Spleen (tissue), 11 donors: ENCODE data around the gene CKMT1A. TPM values are rescaled to one million over a fixed set of nuclear protein-coding genes. Genes with fewer than 3 reads are reported as not detected.
"Not testable (repeated sequence)": the region's sequence is repeated elsewhere in the genome, so short reads cannot be mapped to it uniquely, and the experiment has no call there.

Experiments
- DNase-seq: peaks from one replicate; pipeline ENCODE4 v3.0.0-alpha.2; 2020
- H3K27ac ChIP-seq, 8 donors: fragments of 200-600 bp; sonication (generic) in 7 of 8; 1 replicate in 4 of 8; 2 replicates in 4 of 8; pipeline versions ENCODE4 v1.5.0 to v1.8.0; 2016 to 2021; ENCODE audit warnings: inconsistent platforms in 4 of 8, mild to moderate bottlenecking in 4 of 8, moderate library complexity in 1 of 8
- H3K27me3 ChIP-seq, 7 donors: fragments of 200-600 bp; sonication (generic) in 6 of 7; replicated peaks in 1 of 7; 1 replicate in 4 of 7; 2 replicates in 3 of 7; pipeline versions ENCODE4 v1.5.0 to v1.8.0; 2016 to 2021; ENCODE audit warnings: inconsistent platforms in 3 of 7, mild to moderate bottlenecking in 1 of 7
- H3K36me3 ChIP-seq, 6 donors: fragments of 200-600 bp; sonication (generic) in 5 of 6; 1 replicate in 4 of 6; 2 replicates in 2 of 6; pipeline versions ENCODE4 v1.5.0 to v1.8.0; 2016 to 2021; ENCODE audit warnings: inconsistent platforms in 2 of 6
- H3K4me1 ChIP-seq, 6 donors: fragments of 200-600 bp; sonication (generic) in 5 of 6; 1 replicate in 3 of 6; 2 replicates in 3 of 6; pipeline versions ENCODE4 v1.5.0 to v1.8.0; 2016 to 2021; ENCODE audit warnings: inconsistent platforms in 3 of 6
- H3K4me3 ChIP-seq, 8 donors: fragments of 200-600 bp; sonication (generic) in 7 of 8; 1 replicate in 4 of 8; 2 replicates in 4 of 8; pipeline versions ENCODE4 v1.5.0 to v1.8.0; 2016 to 2021; ENCODE audit warnings: inconsistent platforms in 4 of 8, mild to moderate bottlenecking in 4 of 8, moderate library complexity in 2 of 8
- H3K9me3 ChIP-seq, 8 donors: fragments of 200-600 bp; sonication (generic) in 7 of 8; 1 replicate in 4 of 8; 2 replicates in 4 of 8; pipeline versions ENCODE4 v1.5.0 to v1.8.0; 2016 to 2021; ENCODE audit warnings: inconsistent platforms in 4 of 8
- POLR2A ChIP-seq, 3 donors: fragments of 450-650 bp; IDR thresholded peaks; one replicate each; pipeline ENCODE4 v1.5.1; 2017; ENCODE audit warnings: antibody characterized with exemption in 3 of 3, mild to moderate bottlenecking in 1 of 3
- POLR2AphosphoS5 ChIP-seq, 3 donors: sonication (generic); formaldehyde crosslinking; IDR thresholded peaks; one replicate each; pipeline ENCODE4 v1.5.1; 2017; ENCODE audit warnings: antibody characterized with exemption in 3 of 3
- WGBS, 5 donors: extraction: QIAGEN DNeasy Blood & Tissue Kit in 3 of 5; methylation state at CpG; one replicate each; pipeline versions ENCODE4 v1.1.5 to v1.1.7; 2013 to 2018; 5-methylcytosine and 5-hydroxymethylcytosine counted together
- intact Hi-C: fragments of 100-400 bp; cut with DNase I; formaldehyde crosslinking; loops from one replicate; pipeline ENCODE4 v1.15.0; 2023; ENCODE audit warnings: low total_unique reads
- polyA plus RNA-seq, 3 donors: library from polyadenylated mRNA; stranded (reverse); fragments of 200-250 nt; gene quantifications; one replicate each; pipeline ENCODE4 v1.2.1, GENCODE V29; 2013
- total RNA-seq, 7 donors: library from RNA; depleted of rRNA in 3 of 7; stranded (reverse); fragments of >200 nt in 3 of 7; fragmentation: NEBNext Ultra II Directional in 4 of 7; extraction: Animal tissue kit (Norgen Biotek cat#: 25700) in 4 of 7; gene quantifications; one replicate each; pipeline versions ENCODE4 v1.1.0 to v1.2.1, GENCODE V29; 2016 to 2021
- TF ChIP-seq, protein P1 (sequence below), 11 experiments: fragments of 200-600 bp in 7 of 11; fragments of 450-650 bp in 4 of 11; sonication (generic) in 4 of 11; IDR thresholded peaks in 8 of 11; conservative IDR thresholded peaks in 3 of 11; 1 replicate in 7 of 11; 2 replicates in 4 of 11; pipeline versions ENCODE4 v1.4.0 to v1.8.0; 2016 to 2021; ENCODE audit warnings: antibody characterized with exemption in 11 of 11, inconsistent platforms in 4 of 11, mild to moderate bottlenecking in 1 of 11
- donor health status: healthy with polysubstance abuse.
- donor health status: DM: no; HTN: no; CAD: no; lungs with moderate emphysema.
- donor health status: DM: no; HTN: no; CAD: no.
- donor health status: Bipolar disorder and iron deficiency.
- donor health status: healthy.
- donor health status: DM: no; HTN: no; CAD: no.
- donor health status: DM: yes; HTN: yes; CAD: no.

The CKMT1A gene
- total and polyA plus RNA-seq, 10 donors = 0.19 to 0.58 TPM; not detected in 8

DNA sequence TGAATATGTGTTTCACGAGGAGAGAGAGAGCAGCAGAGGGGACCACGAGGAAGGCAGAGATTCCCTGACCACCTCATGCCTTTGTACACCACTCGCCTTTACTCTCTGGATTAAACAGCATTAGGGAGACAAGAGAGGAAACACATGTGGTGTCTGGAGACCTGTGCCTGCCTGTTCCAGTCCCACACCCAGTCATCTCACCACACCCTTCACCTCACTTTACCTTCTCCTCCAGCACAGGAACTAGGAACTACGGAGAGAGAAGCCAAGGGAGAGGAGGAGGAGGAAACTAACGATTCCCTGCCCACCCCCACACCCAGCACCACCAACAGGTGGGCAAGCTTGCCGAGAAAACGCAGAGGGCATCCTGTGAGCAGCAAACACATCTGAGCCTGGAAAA is 980 bp upstream of the CKMT1A start:
- H3K36me3 ChIP-seq, H3K4me1 ChIP-seq, H3K9me3 ChIP-seq, DNase-seq, H3K27me3 ChIP-seq, H3K4me3 ChIP-seq, H3K27ac ChIP-seq, intact Hi-C loops: not testable (repeated sequence)
- WGBS, 5 donors = 33 to 49% (median 39%) methylated on average over 2 to 3 of the region's 7 CpGs; no CpG with 5 or more reads in 1 of the 5 donors

DNA sequence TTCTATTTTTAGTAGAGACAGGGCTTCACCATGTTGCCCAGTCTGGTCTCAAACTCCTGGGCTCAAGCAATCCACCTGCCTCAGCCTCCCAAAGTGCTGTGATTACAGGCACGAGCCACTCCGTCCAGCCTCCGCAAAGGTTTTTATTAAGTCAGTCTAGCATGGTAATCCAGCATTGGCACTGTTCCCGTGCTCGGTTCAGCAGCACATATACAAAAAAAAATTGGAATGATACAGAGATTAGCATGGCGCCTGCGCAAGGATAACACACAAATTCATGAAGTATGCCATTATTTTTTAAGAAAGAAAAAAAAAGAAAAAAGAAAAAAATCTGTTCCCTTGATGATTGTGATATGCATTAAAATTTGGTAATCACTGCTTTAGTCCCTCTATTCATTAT is 8.5 kb downstream of the CKMT1A start:
- Histone ChIP-seq H3K36me3 (no peaks in the 10 kb centered on the region), H3K9me3 (no peaks in the 10 kb centered on the region), H3K4me3 (no peak overlapping the region), H3K4me1 (no peaks in the 10 kb centered on the region), H3K27me3 (peaks cover 0 to 3% (median 0%) of the 10 kb centered on the region in 7 donors), H3K27ac (no peak overlapping the region)
- 87 to 96% (median 89%) methylated on average over 7 of the region's 7 CpGs for WGBS, 5 donors
- no peak for DNase-seq
- intact Hi-C loops = no loop called here
- TF ChIP-seq POLR2AphosphoS5 (IDR thresholded peaks at IDR 0.05) = no peak
- no peak for TF ChIP-seq POLR2A (IDR thresholded peaks at IDR 0.05)
- TF ChIP-seq, protein P1, sequence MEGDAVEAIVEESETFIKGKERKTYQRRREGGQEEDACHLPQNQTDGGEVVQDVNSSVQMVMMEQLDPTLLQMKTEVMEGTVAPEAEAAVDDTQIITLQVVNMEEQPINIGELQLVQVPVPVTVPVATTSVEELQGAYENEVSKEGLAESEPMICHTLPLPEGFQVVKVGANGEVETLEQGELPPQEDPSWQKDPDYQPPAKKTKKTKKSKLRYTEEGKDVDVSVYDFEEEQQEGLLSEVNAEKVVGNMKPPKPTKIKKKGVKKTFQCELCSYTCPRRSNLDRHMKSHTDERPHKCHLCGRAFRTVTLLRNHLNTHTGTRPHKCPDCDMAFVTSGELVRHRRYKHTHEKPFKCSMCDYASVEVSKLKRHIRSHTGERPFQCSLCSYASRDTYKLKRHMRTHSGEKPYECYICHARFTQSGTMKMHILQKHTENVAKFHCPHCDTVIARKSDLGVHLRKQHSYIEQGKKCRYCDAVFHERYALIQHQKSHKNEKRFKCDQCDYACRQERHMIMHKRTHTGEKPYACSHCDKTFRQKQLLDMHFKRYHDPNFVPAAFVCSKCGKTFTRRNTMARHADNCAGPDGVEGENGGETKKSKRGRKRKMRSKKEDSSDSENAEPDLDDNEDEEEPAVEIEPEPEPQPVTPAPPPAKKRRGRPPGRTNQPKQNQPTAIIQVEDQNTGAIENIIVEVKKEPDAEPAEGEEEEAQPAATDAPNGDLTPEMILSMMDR (IDR thresholded peaks at IDR 0.05 in 8 of 11, conservative IDR thresholded peaks at IDR 0.05 in 3 of 11) = no peak

DNA sequence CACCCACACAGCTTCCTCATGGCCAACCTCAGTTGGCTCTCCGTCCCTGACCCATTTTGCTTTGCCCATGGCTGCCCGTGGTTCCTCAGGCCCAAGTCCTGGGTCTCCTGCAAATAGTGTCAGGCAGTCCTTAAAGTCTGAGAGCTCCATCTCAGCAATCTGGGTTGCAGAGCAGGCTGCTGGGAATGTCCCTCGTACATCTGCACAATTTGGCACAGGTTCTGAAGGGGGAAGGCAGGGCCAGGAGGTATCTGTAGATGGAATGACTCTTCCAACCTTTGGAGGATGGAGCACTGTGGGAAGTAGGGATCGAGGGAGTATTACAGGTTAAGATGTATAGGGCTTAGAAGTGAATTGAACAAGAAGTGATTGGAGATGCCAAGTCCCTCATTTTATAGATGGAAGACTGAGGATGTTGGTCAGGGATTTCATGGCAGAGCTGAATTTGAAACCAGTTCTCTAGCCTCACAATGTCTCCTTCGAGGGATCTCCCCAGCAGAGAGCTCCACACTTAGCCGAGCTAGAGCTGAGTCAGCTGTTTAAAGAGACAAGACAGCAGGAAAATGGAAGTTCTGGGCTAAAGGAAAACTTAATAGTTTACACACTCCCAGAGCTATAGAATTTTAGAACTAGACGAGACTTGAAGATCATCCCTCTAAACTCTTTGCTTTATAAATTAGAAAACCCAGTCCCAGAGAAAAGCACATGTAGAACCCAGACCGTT is 9.2 kb downstream of the CKMT1A start:
- Histone ChIP-seq H3K4me3 (no peak overlapping the region), H3K36me3 (no peaks in the 10 kb centered on the region), H3K27ac (no peak overlapping the region), H3K9me3 (no peaks in the 10 kb centered on the region), H3K4me1 (no peaks in the 10 kb centered on the region), H3K27me3 (no peaks in the 10 kb centered on the region)
- intact Hi-C loops = no loop called here
- TF ChIP-seq, protein P1 (IDR thresholded peaks at IDR 0.05 in 8 of 11, conservative IDR thresholded peaks at IDR 0.05 in 3 of 11) = no peak
- TF ChIP-seq POLR2A (IDR thresholded peaks at IDR 0.05) (no peak), POLR2AphosphoS5 (IDR thresholded peaks at IDR 0.05) (no peak)
- 65 to 77% (median 69%) methylated on average over 8 of the region's 8 CpGs for WGBS, 5 donors
- no peak for DNase-seq

DNA sequence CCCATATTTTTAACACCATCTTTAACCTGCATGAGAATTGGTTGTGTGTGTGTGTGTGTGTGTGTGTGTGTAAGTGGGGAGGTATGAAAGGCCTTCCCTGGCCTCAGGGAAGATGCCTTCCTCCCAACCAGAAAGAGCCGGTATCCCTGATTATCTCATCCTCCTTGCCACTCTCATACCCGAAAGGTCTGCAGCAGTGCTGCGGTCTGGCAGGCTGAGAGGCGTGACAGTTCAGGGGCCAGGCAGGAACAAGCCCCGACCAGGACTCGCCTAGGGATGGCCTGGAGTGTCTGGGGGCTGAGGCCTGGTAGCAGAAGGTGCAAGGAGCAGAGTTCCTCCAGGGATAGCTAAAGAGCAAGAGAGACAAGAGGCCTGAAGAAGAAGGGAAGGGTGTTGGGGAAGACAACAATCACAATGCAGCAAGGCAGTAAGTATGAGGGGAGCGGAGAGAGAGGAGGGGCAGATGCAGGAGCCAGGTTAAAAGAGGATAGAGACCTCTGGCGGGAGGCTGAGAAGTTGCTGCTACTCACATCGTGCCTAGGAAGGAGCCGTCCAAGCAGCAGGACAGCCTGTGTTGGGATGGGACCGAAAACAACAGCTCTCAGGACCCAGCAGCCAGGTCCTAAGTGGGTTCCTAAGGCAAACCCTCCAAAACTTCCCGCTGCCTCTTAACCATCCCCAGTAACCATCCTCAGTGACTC is 16.9 kb downstream of the CKMT1A start:
- H3K27me3 ChIP-seq, intact Hi-C loops, H3K36me3 ChIP-seq, H3K9me3 ChIP-seq, H3K4me1 ChIP-seq, DNase-seq, H3K4me3 ChIP-seq, H3K27ac ChIP-seq: not testable (repeated sequence)
- WGBS, 5 donors = 85 to 100% (median 88%) methylated on average over 1 of the region's 12 CpGs; no CpG with 5 or more reads in 2 of the 5 donors

DNA sequence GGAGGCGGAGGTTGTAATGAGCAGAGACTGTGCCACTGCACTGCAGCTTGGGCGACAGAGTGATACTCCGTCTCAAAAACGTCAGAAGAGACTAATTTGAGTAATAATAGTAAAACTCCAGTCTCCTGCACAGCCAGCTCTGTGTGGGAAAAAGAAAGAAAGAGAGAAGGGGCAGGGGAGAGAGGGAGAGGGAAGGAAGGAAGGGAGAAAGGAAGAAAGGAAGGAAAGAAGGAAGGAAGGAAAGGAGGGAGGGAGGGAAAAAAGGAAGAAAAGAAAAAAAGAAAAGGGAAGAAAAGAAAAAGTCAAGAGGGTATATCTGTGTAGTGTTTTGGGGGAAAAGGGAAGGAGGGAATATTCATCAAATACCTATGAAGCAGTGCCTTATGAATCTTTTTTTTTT is 29.5 kb downstream of the CKMT1A start:
- no peaks in the 10 kb centered on the region for H3K9me3 ChIP-seq
- H3K4me3 ChIP-seq = no peak overlapping the region
- intact Hi-C loops = no loop called here
- H3K36me3 ChIP-seq = no peaks in the 10 kb centered on the region
- no peak overlapping the region for H3K27ac ChIP-seq
- peaks cover 0 to 4% (median 0%) of the 10 kb centered on the region in 7 donors for H3K27me3 ChIP-seq
- H3K4me1 ChIP-seq = no peaks in the 10 kb centered on the region
- TF ChIP-seq POLR2A (IDR thresholded peaks at IDR 0.05) (no peak), POLR2AphosphoS5 (IDR thresholded peaks at IDR 0.05) (no peak)
- TF ChIP-seq, protein P1 (IDR thresholded peaks at IDR 0.05 in 8 of 11, conservative IDR thresholded peaks at IDR 0.05 in 3 of 11) = no peak
- DNase-seq = no peak
- WGBS, 5 donors = 73 to 82% (median 78%) methylated on average over 4 of the region's 4 CpGs

DNA sequence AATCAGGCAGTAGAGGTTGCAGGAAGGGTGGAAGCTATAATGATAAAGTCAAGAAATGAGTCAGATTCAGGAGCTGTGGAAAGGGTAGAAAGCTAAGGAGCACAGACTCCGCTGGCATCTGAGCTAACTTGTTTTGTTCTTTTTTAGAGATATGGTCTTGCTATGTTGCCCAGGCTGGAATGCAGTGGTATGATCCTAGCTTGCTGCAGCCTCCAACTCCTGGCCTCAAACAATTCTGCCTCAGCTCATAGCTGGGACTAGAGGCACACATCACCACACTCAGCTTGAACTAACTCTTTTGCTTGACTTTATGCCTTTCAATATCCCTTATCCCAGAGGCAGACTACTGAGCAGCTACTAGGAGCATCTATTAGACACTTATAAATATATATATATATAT is 32.6 kb downstream of the CKMT1A start:
- H3K4me3 ChIP-seq, DNase-seq, H3K9me3 ChIP-seq, H3K4me1 ChIP-seq, intact Hi-C loops, H3K27me3 ChIP-seq, H3K36me3 ChIP-seq, H3K27ac ChIP-seq: not testable (repeated sequence)
- 94 to 100% (median 100%) methylated on average over 1 of the region's 1 CpG for WGBS, 5 donors

DNA sequence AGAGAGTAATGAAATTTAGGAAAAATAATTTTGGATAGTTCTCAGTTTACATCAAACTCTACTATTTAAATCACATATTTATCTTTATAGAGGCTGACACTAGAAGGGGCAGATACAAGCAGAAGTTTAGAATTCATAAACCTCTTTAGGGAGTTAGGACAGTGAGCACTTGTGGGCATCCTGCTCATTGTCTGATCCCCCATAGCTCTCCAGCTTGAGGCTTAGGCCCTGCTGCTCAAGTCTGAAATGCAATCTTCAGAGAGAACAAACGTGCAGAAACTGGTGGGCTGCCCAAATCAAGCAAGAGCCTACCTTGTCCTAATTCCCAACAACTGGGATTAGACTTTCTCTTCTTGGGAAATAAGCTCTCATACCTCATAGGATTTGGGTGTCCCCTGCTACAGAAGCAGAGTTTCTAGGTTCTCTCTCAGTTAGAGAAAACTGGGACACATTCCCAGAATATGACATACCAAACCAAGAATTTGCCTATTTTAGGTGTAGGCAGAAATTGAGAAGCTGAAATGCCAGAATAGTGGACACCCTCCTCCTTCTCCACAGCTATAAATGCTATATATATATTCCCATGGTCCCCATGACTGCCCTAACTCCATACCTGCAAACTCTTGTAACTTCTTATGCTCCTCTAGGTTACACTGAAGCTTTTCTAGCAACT is 34.5 kb downstream of the CKMT1A start:
- H3K36me3 ChIP-seq, H3K9me3 ChIP-seq, H3K27ac ChIP-seq, DNase-seq, H3K4me1 ChIP-seq, H3K4me3 ChIP-seq, H3K27me3 ChIP-seq, intact Hi-C loops: not testable (repeated sequence)
- 53 to 75% (median 65%) methylated on average over 1 of the region's 1 CpG for WGBS, 5 donors
